ENCODE data around the gene UBR7.

UBR7 gene

GRCh38 chr14:93245764-93246420 lies 38.8 kb downstream of the UBR7 start:
- no peaks in the 10 kb centered on the region for H3K4me1 ChIP-seq
- no peak overlapping the region for H3K4me2 ChIP-seq (ENCODE audit: low read length)
- H2AFZ ChIP-seq = no peak overlapping the region
- no peaks in the 10 kb centered on the region for H3K79me2 ChIP-seq
- H3K9ac ChIP-seq = no peak overlapping the region
- TF ChIP-seq, protein P1, sequence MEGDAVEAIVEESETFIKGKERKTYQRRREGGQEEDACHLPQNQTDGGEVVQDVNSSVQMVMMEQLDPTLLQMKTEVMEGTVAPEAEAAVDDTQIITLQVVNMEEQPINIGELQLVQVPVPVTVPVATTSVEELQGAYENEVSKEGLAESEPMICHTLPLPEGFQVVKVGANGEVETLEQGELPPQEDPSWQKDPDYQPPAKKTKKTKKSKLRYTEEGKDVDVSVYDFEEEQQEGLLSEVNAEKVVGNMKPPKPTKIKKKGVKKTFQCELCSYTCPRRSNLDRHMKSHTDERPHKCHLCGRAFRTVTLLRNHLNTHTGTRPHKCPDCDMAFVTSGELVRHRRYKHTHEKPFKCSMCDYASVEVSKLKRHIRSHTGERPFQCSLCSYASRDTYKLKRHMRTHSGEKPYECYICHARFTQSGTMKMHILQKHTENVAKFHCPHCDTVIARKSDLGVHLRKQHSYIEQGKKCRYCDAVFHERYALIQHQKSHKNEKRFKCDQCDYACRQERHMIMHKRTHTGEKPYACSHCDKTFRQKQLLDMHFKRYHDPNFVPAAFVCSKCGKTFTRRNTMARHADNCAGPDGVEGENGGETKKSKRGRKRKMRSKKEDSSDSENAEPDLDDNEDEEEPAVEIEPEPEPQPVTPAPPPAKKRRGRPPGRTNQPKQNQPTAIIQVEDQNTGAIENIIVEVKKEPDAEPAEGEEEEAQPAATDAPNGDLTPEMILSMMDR (IDR thresholded peaks at IDR 0.05) = no peak
- no peak overlapping the region for H3K4me3 ChIP-seq (ENCODE audit: low read depth, low read length)
- H3K9me3 ChIP-seq (ENCODE audit: control insufficient read depth, low read length) = no peaks in the 10 kb centered on the region
- no peak overlapping the region for H3K27ac ChIP-seq
- H3K36me3 ChIP-seq (ENCODE audit: control insufficient read depth, insufficient read depth, low read length) = no peaks in the 10 kb centered on the region
- no peaks in the 10 kb centered on the region for H3K27me3 ChIP-seq (ENCODE audit: control insufficient read depth, insufficient read depth, low read length)

DNA sequence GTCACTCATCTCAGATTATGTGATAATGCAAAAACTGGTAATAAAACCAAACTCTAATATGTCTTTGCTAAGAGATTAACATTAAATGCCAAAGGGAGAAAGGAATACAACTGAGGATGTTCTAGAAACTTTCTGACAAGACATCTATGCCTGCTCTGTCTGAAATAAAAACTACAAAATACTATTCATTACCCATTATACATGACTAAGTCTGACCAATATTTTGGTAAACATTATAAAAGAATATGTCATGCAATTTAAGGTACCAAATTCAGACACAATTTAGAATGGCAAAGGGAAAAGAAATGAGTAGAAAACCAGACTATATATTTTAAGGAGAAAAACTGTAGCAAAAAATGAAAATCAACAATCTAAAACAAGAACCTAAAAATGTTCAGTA lies 39.5 kb downstream of the UBR7 start:
- no peaks in the 10 kb centered on the region for H3K36me3 ChIP-seq (ENCODE audit: control insufficient read depth, insufficient read depth, low read length)
- H3K9ac ChIP-seq = no peak overlapping the region

DNA sequence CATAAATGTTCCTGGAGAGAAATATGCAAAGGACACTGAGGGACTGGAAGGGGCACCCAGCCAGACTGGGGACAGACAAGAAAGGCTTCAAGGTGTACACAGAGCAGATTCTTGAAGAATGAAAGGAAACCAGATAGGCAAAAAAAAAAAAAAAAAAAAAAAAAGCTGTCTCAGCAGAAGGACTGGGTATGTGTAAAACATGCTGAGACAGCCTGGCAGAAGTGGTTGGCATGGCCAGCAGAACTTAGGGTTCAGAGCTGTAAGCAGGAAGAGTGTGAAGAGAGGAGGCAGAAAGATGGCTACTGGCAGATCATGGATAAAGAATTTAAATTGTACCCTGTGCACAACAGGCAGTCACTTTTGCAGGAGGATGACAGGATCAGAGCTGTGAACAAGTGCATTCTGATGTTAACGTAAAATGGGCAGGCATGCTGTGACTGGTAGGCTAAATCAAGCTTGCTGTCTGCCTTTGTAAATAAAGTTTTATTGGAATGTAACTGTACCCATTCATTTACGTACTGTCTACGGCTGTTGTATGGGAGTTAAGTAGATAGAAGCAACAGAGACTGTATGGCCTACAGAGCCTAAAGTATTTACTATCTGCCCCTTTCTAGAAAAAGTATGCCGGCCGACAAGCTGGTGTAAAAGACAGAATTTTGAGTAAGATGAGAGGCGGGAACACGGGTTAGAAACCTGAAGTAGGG lies 42.2 kb downstream of the UBR7 start:
- H3K9me3 ChIP-seq (ENCODE audit: control insufficient read depth, low read length) = no peaks in the 10 kb centered on the region
- TF ChIP-seq, protein P1 (IDR thresholded peaks at IDR 0.05) = no peak
- peak overlapping the region; percentile 30 for H3K4me3 ChIP-seq (ENCODE audit: low read depth, low read length)
- no peak overlapping the region for H2AFZ ChIP-seq
- peak overlapping the region; percentile 15 for H3K4me2 ChIP-seq (ENCODE audit: low read length)
- H3K79me2 ChIP-seq = no peaks in the 10 kb centered on the region
- no peaks in the 10 kb centered on the region for H3K27me3 ChIP-seq (ENCODE audit: control insufficient read depth, insufficient read depth, low read length)
- no peaks in the 10 kb centered on the region for H3K36me3 ChIP-seq (ENCODE audit: control insufficient read depth, insufficient read depth, low read length)
- H3K27ac ChIP-seq = no peak overlapping the region
- H3K9ac ChIP-seq = no peak overlapping the region
- H3K4me1 ChIP-seq = no peaks in the 10 kb centered on the region

More for the DNA sequence above, 39.5 kb downstream of the UBR7 start:
- TF ChIP-seq, protein P1 (IDR thresholded peaks at IDR 0.05) = no peak
- Histone ChIP-seq H3K4me2 (ENCODE audit: low read length) (no peak overlapping the region), H3K4me1 (no peaks in the 10 kb centered on the region), H3K9me3 (ENCODE audit: control insufficient read depth, low read length) (no peaks in the 10 kb centered on the region), H3K4me3 (ENCODE audit: low read depth, low read length) (no peak overlapping the region), H3K27me3 (ENCODE audit: control insufficient read depth, insufficient read depth, low read length) (no peaks in the 10 kb centered on the region), H3K27ac (no peak overlapping the region), H3K79me2 (no peaks in the 10 kb centered on the region), H2AFZ (no peak overlapping the region)

- TF ChIP-seq, protein P1 (IDR thresholded peaks at IDR 0.05) = no peak
- Histone ChIP-seq H3K79me2 (no peaks in the 10 kb centered on the region), H3K4me1 (peaks cover 3% of the 10 kb centered on the region), H3K36me3 (ENCODE audit: control insufficient read depth, insufficient read depth, low read length) (no peaks in the 10 kb centered on the region), H3K9ac (no peak overlapping the region), H3K27me3 (ENCODE audit: control insufficient read depth, insufficient read depth, low read length) (no peaks in the 10 kb centered on the region), H3K4me2 (ENCODE audit: low read length) (no peak overlapping the region), H3K9me3 (ENCODE audit: control insufficient read depth, low read length) (no peaks in the 10 kb centered on the region), H3K27ac (no peak overlapping the region), H3K4me3 (ENCODE audit: low read depth, low read length) (no peak overlapping the region), H2AFZ (no peak overlapping the region)
Measured at GRCh38 chr14:93262446-93262845, 55.4 kb downstream of the UBR7 start.
